ENCODE results near the gene EFNA1.
A peak's percentile ranks its signal among the peaks of the same experiment; 100 is the strongest.

GRCh38 chr1:155135415-155136028 lies 7.8 kb downstream of the EFNA1 start, which contains the start of gene SLC50A1:
- no peak for TF ChIP-seq EP300 (IDR thresholded peaks at IDR 0.05)
- TF ChIP-seq POLR2A (IDR thresholded peaks at IDR 0.05): peak; percentile 72 to 90

All from sigmoid colon (tissue), 4 donors.